CD4-positive, alpha-beta T cell (primary cell): Measurements from ENCODE around the gene ASB10. TPM values are rescaled to one million over a fixed set of nuclear protein-coding genes. Genes with fewer than 3 reads are reported as not detected.

ENCODE experiments used
- ATAC-seq: fragments of 200-7000 bp; cut with Tn5 transposase; one replicate; pipeline ENCODE4 v1.10.0; 2022; ENCODE audit warnings: mild to moderate bottlenecking; ENCODE audit not compliant: poor library complexity
- CTCF ChIA-PET: fragments of 350-600 bp; sonication (Branson Sonifier 250); formaldehyde crosslinking; loops from one replicate; lab custom pipeline; 2021; ENCODE audit warnings: antibody characterized with exemption, inconsistent platforms; lab: Charles Lee
- POLR2A ChIA-PET: fragments of 350-600 bp; sonication (Branson Sonifier 250); formaldehyde crosslinking; loops from one replicate; lab custom pipeline; 2021; ENCODE audit warnings: antibody characterized with exemption, inconsistent platforms; lab: Charles Lee
- DNase-seq, 14 experiments: peaks; one replicate each; pipeline ENCODE4 v3.0.0-alpha.2; 2013 to 2020; ENCODE audit warnings: mixed read lengths in 2 of 14
- H3K27ac ChIP-seq, 2 donors: one replicate each; pipeline versions ENCODE4 v1.5.1 to v1.7.0; 2013; ENCODE audit warnings: low read length in 2 of 2, low read depth in 1 of 2, mild to moderate bottlenecking in 1 of 2
- H3K27me3 ChIP-seq, 2 experiments: 1 replicate in 1 of 2; 2 replicates in 1 of 2; pipeline versions ENCODE4 v1.6.1 to v1.7.0; 2013; ENCODE audit warnings: low read length in 2 of 2, control low read depth in 1 of 2, mild to moderate bottlenecking in 1 of 2, moderate library complexity in 1 of 2; ENCODE audit not compliant: insufficient read depth in 2 of 2, control insufficient read depth in 1 of 2
- H3K36me3 ChIP-seq: one replicate; pipeline ENCODE4 v1.6.1; 2013; ENCODE audit warnings: low read length, control low read depth; ENCODE audit not compliant: insufficient read depth
- H3K4me1 ChIP-seq: one replicate; pipeline ENCODE4 v1.6.1; 2013; ENCODE audit warnings: low read length, control low read depth; ENCODE audit not compliant: insufficient read depth
- H3K4me3 ChIP-seq: one replicate; pipeline ENCODE4 v1.5.1; 2013; ENCODE audit warnings: mild to moderate bottlenecking, low read length, moderate library complexity
- H3K9me3 ChIP-seq, 2 experiments: 1 replicate in 1 of 2; 2 replicates in 1 of 2; pipeline versions ENCODE4 v1.6.1 to v1.7.0; 2013; ENCODE audit warnings: low read length in 2 of 2, mild to moderate bottlenecking in 2 of 2, control low read depth in 1 of 2, moderate library complexity in 1 of 2; ENCODE audit not compliant: control insufficient read depth in 1 of 2, insufficient read depth in 1 of 2
- H3K27ac Mint-ChIP-seq: one replicate; pipeline ENCODE4 v1.8.0; 2020; ENCODE audit warnings: mixed read lengths
- H3K27me3 Mint-ChIP-seq: one replicate; pipeline ENCODE4 v1.8.0; 2021; ENCODE audit warnings: mixed read lengths
- H3K36me3 Mint-ChIP-seq: one replicate; pipeline ENCODE4 v1.8.0; 2021; ENCODE audit warnings: low read depth, mixed read lengths
- H3K4me1 Mint-ChIP-seq: one replicate; pipeline ENCODE4 v1.8.0; 2021; ENCODE audit warnings: low read depth, mixed read lengths
- H3K4me3 Mint-ChIP-seq: one replicate; pipeline ENCODE4 v1.8.0; 2020; ENCODE audit warnings: mild to moderate bottlenecking, mixed read lengths
- H3K9me3 Mint-ChIP-seq: one replicate; pipeline ENCODE4 v1.8.0; 2020; ENCODE audit warnings: mixed read lengths
- CTCF ChIP-seq: fragments of 200-600 bp; IDR thresholded peaks from one replicate; pipeline ENCODE4 v1.8.0; 2022; ENCODE audit warnings: antibody characterized with exemption, mild to moderate bottlenecking
- intact Hi-C, 2 experiments: fragments of 100-400 bp; cut with DNase I in 1 of 2; cut with micrococcal nuclease in 1 of 2; formaldehyde crosslinking; loops; one replicate each; pipeline versions ENCODE4 v1.15.1 to v1.9.0; 2023 to 2025; cut with DNase I, micrococcal nuclease
- total RNA-seq, 174 experiments: library from RNA in 2 of 174; stranded (reverse) in 2 of 174; gene quantifications; one replicate each; pipeline ENCODE4 v1.2.3 and lab custom pipeline; 2021 to 2026

The ASB10 gene
- total RNA-seq, 2 experiments from 2014 or later: not detected

- Mint-ChIP-seq H3K4me1 (no peaks in the 10 kb centered on the region), H3K9me3 (no peaks in the 10 kb centered on the region), H3K27me3 (no peaks in the 10 kb centered on the region), H3K27ac (no peak overlapping the region), H3K36me3 (peaks cover 41% of the 10 kb centered on the region), H3K4me3 (no peak overlapping the region)
- no peak for TF ChIP-seq CTCF
- Histone ChIP-seq H3K4me3 (no peak overlapping the region), H3K9me3 (no peaks in the 10 kb centered on the region), H3K27me3 (no peaks in the 10 kb centered on the region), H3K4me1 (no peaks in the 10 kb centered on the region), H3K27ac (no peak overlapping the region), H3K36me3 (peaks cover 46% of the 10 kb centered on the region)
- intact Hi-C loops: no loop called here
- DNase-seq: no peak
- CTCF ChIA-PET: no interaction called here
- no peak for ATAC-seq
- POLR2A ChIA-PET: no interaction called here
Measured at GRCh38 chr7:151129117-151129959, 57.7 kb downstream of the ASB10 start.

GRCh38 chr7:151128716-151129115, 58.3 kb downstream of the ASB10 start:
- Mint-ChIP-seq H3K27ac (no peak overlapping the region), H3K9me3 (no peaks in the 10 kb centered on the region), H3K4me1 (peaks cover 5% of the 10 kb centered on the region), H3K36me3 (peaks cover 46% of the 10 kb centered on the region), H3K4me3 (no peak overlapping the region), H3K27me3 (no peaks in the 10 kb centered on the region)
- Histone ChIP-seq H3K9me3 (no peaks in the 10 kb centered on the region), H3K36me3 (peaks cover 40% of the 10 kb centered on the region), H3K27me3 (no peaks in the 10 kb centered on the region), H3K4me3 (no peak overlapping the region), H3K27ac (no peak overlapping the region), H3K4me1 (peaks cover 6% of the 10 kb centered on the region)
- intact Hi-C loops: no loop called here
- ChIA-PET POLR2A (no interaction called here), CTCF (no interaction called here)
- TF ChIP-seq CTCF: no peak
- no peak for ATAC-seq
- no peak for DNase-seq

- no peak for DNase-seq
- POLR2A ChIA-PET: no interaction called here
- peaks cover 36% of the 10 kb centered on the region for H3K36me3 ChIP-seq
Measured at GRCh38 chr7:151128144-151128543, 58.9 kb downstream of the ASB10 start.

More at GRCh38 chr7:151128144-151128543, 58.9 kb downstream of the ASB10 start:
- Mint-ChIP-seq H3K27ac (no peak overlapping the region), H3K4me1 (peaks cover 6% of the 10 kb centered on the region), H3K4me3 (no peak overlapping the region), H3K27me3 (no peaks in the 10 kb centered on the region), H3K36me3 (peaks cover 51% of the 10 kb centered on the region), H3K9me3 (no peaks in the 10 kb centered on the region)
- CTCF ChIA-PET: interaction anchor here (0.6 kb wide), 1 partner anchor 16 kb away, joined by 3 read pairs; no protein-coding TSS in a partner anchor
- Histone ChIP-seq H3K27ac (no peak overlapping the region), H3K4me3 (no peak overlapping the region), H3K27me3 (no peaks in the 10 kb centered on the region), H3K4me1 (peaks cover 9% of the 10 kb centered on the region), H3K9me3 (no peaks in the 10 kb centered on the region)
- no peak for ATAC-seq
- TF ChIP-seq CTCF: no peak
- intact Hi-C loops: no loop called here
